Hair follicular keratinocyte (primary cell): Measurements from ENCODE around the gene MYADML2. TPM values are rescaled to one million over a fixed set of nuclear protein-coding genes. Genes with fewer than 3 reads are reported as not detected.

Source experiments
- total RNA-seq: library from RNA; depleted of rRNA; stranded (reverse); fragments of >200 nt; gene quantifications from 2 replicates; pipeline ENCODE4 v1.2.3, GENCODE V29; 2015

MYADML2 gene
- total RNA-seq: not detected in 2 replicates

GRCh38 chr17:81947189-81947588, at the start of gene MYADML2:
MYADML2 (minus strand) TSS chr17:81947233; CDS start chr17:81941741, 5,492 bp downstream.

GRCh38 chr17:81977211-81977808, 30.3 kb upstream of the MYADML2 start, which contains the start of gene ASPSCR1:
ASPSCR1 (plus strand) TSS chr17:81977629; CDS start chr17:81977647, 18 bp downstream.

GRCh38 chr17:81961087-81961511, 14.1 kb upstream of the MYADML2 start, which contains the start of gene NOTUM:
NOTUM (minus strand) TSS chr17:81961187; CDS start chr17:81960909, 278 bp downstream.

GRCh38 chr17:81927653-81928543, 19.1 kb downstream of the MYADML2 start, which contains the start of gene MAFG:
MAFG (minus strand) TSS chr17:81927735; CDS start chr17:81923185, 4,550 bp downstream.

GRCh38 chr17:81917565-81918332, 29.3 kb downstream of the MYADML2 start, which contains the start of gene SIRT7:
SIRT7 (minus strand) TSS chr17:81918176; CDS start chr17:81918131, 45 bp downstream.

GRCh38 chr17:81911277-81911961, 35.6 kb downstream of the MYADML2 start, which contains the start of gene PCYT2:
PCYT2 (minus strand) TSS chr17:81911399; CDS start chr17:81911355, 44 bp downstream.

GRCh38 chr17:81902023-81902652, 44.9 kb downstream of the MYADML2 start, which contains the start of gene NPB:
NPB (plus strand) TSS chr17:81902238; CDS start chr17:81902278, 40 bp downstream.

Other genes with a start within 250 kb of the MYADML2 start
- 82.5 and 175 TPM in 2 replicates for gene MRPL12, start 243.9 kb downstream of the MYADML2 start, total RNA-seq
- 13.2 and 39.5 TPM in 2 replicates for gene SLC25A10, start 234.9 kb downstream of the MYADML2 start, total RNA-seq
- gene GCGR, start 143.1 kb downstream of the MYADML2 start, total RNA-seq: not detected in 2 replicates
- gene MCRIP1, start 113.9 kb downstream of the MYADML2 start, total RNA-seq: 54.0 and 72.8 TPM in 2 replicates
- not detected in 2 replicates for gene PPP1R27, start 112.2 kb downstream of the MYADML2 start, total RNA-seq
- 1,696 and 1,977 TPM in 2 replicates for gene P4HB, start 86.7 kb downstream of the MYADML2 start, total RNA-seq
- 274 and 312 TPM in 2 replicates for gene ARHGDIA, start 75.9 kb downstream of the MYADML2 start, total RNA-seq
- gene ALYREF, start 55.6 kb downstream of the MYADML2 start, total RNA-seq: 109 and 236 TPM in 2 replicates
- 256 and 274 TPM in 2 replicates for gene ANAPC11, start 55.5 kb downstream of the MYADML2 start, total RNA-seq
- 3.4 and 3.6 TPM in 2 replicates for gene NPB, start 45.0 kb downstream of the MYADML2 start, total RNA-seq
- gene PCYT2, start 35.8 kb downstream of the MYADML2 start, total RNA-seq: 74.0 and 100 TPM in 2 replicates
- gene SIRT7, start 29.1 kb downstream of the MYADML2 start, total RNA-seq: 14.7 and 22.4 TPM in 2 replicates
- 10.7 and 15.5 TPM in 2 replicates for gene MAFG, start 19.5 kb downstream of the MYADML2 start, total RNA-seq
- 97.9 and 121 TPM in 2 replicates for gene PYCR1, start 9.9 kb downstream of the MYADML2 start, total RNA-seq
- not detected in 2 replicates for gene NOTUM, start 14.0 kb upstream of the MYADML2 start, total RNA-seq
- 10.5 and 11.1 TPM in 2 replicates for gene ASPSCR1, start 30.4 kb upstream of the MYADML2 start, total RNA-seq
- gene CENPX, start 75.6 kb upstream of the MYADML2 start, total RNA-seq: 69.0 and 245 TPM in 2 replicates
- gene LRRC45, start 76.1 kb upstream of the MYADML2 start, total RNA-seq: 6.7 and 20.9 TPM in 2 replicates
- gene RAC3, start 84.4 kb upstream of the MYADML2 start, total RNA-seq: 46.6 and 47.7 TPM in 2 replicates
- 118 and 135 TPM in 2 replicates for gene DCXR, start 90.5 kb upstream of the MYADML2 start, total RNA-seq
- gene RFNG, start 104.6 kb upstream of the MYADML2 start, total RNA-seq: 46.4 and 50.3 TPM in 2 replicates
- gene GPS1, start 104.7 kb upstream of the MYADML2 start, total RNA-seq: 96.7 and 124 TPM in 2 replicates
- 68.9 and 80.2 TPM in 2 replicates for gene DUS1L, start 118.6 kb upstream of the MYADML2 start, total RNA-seq
- gene FASN, start 151.0 kb upstream of the MYADML2 start, total RNA-seq: 292 and 401 TPM in 2 replicates